Neural cell (in vitro differentiated cells): Measurements from ENCODE around the gene SNAI1.

ENCODE experiments used
- EP300 ChIP-seq: fragments of 450-650 bp; conservative IDR thresholded peaks from 2 replicates; pipeline ENCODE4 v1.6.1; 2014; ENCODE audit warnings: antibody characterized with exemption, mild to moderate bottlenecking, moderate library complexity; ENCODE audit not compliant: poor library complexity, severe bottlenecking
- EZH2 ChIP-seq: fragments of 200-600, 300-800 bp; shearing (Covaris generic), sonication (generic); IDR thresholded peaks from 2 replicates; pipeline ENCODE4 v1.6.1; 2014; ENCODE audit warnings: antibody characterized with exemption, low read length, borderline replicate concordance, mild to moderate bottlenecking; ENCODE audit not compliant: insufficient read depth, poor library complexity, severe bottlenecking
- POLR2AphosphoS5 ChIP-seq: IDR thresholded peaks from 2 replicates; pipeline ENCODE4 v1.6.1; 2012
- REST ChIP-seq: IDR thresholded peaks from 2 replicates; pipeline ENCODE4 v1.6.1; 2012; ENCODE audit warnings: borderline replicate concordance
- SMC3 ChIP-seq: fragments of 450-650 bp; conservative IDR thresholded peaks from 2 replicates; pipeline ENCODE4 v1.6.1; 2014; ENCODE audit warnings: antibody characterized with exemption, mild to moderate bottlenecking, moderate library complexity; ENCODE audit not compliant: poor library complexity
- TAF1 ChIP-seq: IDR thresholded peaks from 2 replicates; pipeline ENCODE4 v1.6.1; 2012; ENCODE audit warnings: low read depth
- TF ChIP-seq, protein P1 (sequence below): fragments of 450-650 bp; IDR thresholded peaks from 2 replicates; pipeline ENCODE4 v1.5.1; 2014; ENCODE audit warnings: antibody characterized with exemption, mild to moderate bottlenecking, moderate library complexity; ENCODE audit not compliant: poor library complexity, severe bottlenecking

DNA sequence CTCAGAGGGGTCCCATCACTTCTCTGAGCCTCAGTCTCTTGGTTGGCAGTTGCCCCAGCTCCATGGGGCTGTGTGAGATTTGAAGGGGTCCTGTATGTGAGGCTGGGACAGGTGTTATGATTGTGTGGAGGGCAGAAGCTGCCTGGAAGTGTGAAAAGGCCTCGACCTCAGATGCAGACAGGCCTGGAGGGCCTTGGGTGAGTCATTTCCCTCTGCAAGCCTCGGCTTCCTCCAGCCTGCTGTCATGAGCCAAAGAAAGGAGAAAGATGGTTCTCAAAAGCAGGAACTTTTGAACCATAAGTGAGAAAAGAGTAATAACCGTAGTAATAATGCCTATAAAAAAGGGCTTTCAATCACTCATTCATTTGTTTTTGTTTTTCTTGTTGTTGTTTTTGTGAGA lies 37.5 kb downstream of the SNAI1 start:
- TF ChIP-seq, protein P1, sequence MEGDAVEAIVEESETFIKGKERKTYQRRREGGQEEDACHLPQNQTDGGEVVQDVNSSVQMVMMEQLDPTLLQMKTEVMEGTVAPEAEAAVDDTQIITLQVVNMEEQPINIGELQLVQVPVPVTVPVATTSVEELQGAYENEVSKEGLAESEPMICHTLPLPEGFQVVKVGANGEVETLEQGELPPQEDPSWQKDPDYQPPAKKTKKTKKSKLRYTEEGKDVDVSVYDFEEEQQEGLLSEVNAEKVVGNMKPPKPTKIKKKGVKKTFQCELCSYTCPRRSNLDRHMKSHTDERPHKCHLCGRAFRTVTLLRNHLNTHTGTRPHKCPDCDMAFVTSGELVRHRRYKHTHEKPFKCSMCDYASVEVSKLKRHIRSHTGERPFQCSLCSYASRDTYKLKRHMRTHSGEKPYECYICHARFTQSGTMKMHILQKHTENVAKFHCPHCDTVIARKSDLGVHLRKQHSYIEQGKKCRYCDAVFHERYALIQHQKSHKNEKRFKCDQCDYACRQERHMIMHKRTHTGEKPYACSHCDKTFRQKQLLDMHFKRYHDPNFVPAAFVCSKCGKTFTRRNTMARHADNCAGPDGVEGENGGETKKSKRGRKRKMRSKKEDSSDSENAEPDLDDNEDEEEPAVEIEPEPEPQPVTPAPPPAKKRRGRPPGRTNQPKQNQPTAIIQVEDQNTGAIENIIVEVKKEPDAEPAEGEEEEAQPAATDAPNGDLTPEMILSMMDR, result no peak
- TF ChIP-seq TAF1, result no peak
- no peak for TF ChIP-seq POLR2AphosphoS5
- no peak for TF ChIP-seq EP300
- no peak for TF ChIP-seq SMC3
- no peak for TF ChIP-seq REST
- no peak for TF ChIP-seq EZH2
